ENCODE data around the gene SOX5. TPM values are rescaled to one million over a fixed set of nuclear protein-coding genes. Genes with fewer than 3 reads are reported as not detected.

The SOX5 gene
- total RNA-seq, 2 experiments from 2014 or later: 0.69 to 0.70 TPM

DNA sequence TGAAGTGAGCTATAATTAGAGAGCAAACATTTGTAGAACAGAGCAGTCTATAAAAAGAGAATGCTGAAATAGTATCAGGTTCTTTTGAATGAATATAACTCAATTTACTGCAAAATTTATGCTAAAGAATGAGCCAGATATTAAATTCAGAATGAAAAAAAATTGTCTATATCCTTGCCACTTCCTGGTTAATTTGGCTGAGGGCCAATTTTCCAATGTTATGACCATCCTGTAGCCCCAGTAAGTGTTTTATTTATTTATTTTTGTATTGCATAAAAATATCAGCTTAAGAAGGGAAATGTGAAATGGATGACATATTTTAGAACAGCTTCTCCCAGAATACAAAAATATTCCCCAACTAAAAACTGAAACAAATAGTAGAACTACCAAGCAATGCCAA, 263.4 kb downstream of the SOX5 start:
- ChIA-PET CTCF (no interaction called here), POLR2A (no interaction called here)
- no peak overlapping the region for H3K4me3 Mint-ChIP-seq
- intact Hi-C loops (cut with micrococcal nuclease): no loop called here
- H3K27me3 Mint-ChIP-seq: no peaks in the 10 kb centered on the region
- no peaks in the 10 kb centered on the region for H3K4me1 Mint-ChIP-seq (ENCODE audit: low read depth)
- H3K27ac Mint-ChIP-seq: no peak overlapping the region
- no peaks in the 10 kb centered on the region for H3K36me3 Mint-ChIP-seq
- no peaks in the 10 kb centered on the region for H3K9me3 Mint-ChIP-seq
- no peak for DNase-seq

- intact Hi-C loops (cut with micrococcal nuclease): no loop called here
- Mint-ChIP-seq H3K9me3 (no peaks in the 10 kb centered on the region), H3K27ac (no peak overlapping the region), H3K27me3 (no peaks in the 10 kb centered on the region), H3K36me3 (no peaks in the 10 kb centered on the region), H3K4me1 (ENCODE audit: low read depth) (no peaks in the 10 kb centered on the region), H3K4me3 (no peak overlapping the region)
- CTCF ChIA-PET: no interaction called here
- POLR2A ChIA-PET: no interaction called here
- DNase-seq: no peak
These were observed 265.3 kb downstream of the SOX5 start for GRCh38 chr12:23684121-23684520.

DNA sequence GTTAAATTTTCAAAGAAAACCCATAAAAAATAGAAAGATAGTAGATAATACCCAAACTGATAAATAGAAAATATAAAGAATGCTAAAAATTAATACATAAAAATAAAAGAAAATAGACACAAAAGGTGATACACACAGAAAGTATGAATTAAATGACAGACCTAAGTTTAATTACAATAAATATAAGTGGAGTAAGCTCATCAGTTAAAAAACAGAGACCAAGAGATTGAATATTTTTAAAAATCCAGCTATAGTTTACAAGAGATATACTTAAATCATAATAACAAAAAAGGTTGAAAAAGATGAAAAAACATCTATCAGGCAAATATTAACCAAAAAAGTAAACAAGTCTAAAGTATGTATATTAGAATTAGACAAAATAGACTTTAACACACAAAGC, 268.2 kb downstream of the SOX5 start:
- H3K27me3 Mint-ChIP-seq: no peaks in the 10 kb centered on the region
- POLR2A ChIA-PET: no interaction called here
- peaks cover 4% of the 10 kb centered on the region for H3K9me3 Mint-ChIP-seq
- intact Hi-C loops (cut with micrococcal nuclease): no loop called here
- no peak overlapping the region for H3K27ac Mint-ChIP-seq
- no peak for DNase-seq
- no peak overlapping the region for H3K4me3 Mint-ChIP-seq
- no peaks in the 10 kb centered on the region for H3K4me1 Mint-ChIP-seq (ENCODE audit: low read depth)
- H3K36me3 Mint-ChIP-seq: no peaks in the 10 kb centered on the region
- CTCF ChIA-PET: no interaction called here

- H3K4me1 Mint-ChIP-seq (ENCODE audit: low read depth): no peaks in the 10 kb centered on the region
- ChIA-PET CTCF (no interaction called here), POLR2A (no interaction called here)
- peaks cover 4% of the 10 kb centered on the region for H3K9me3 Mint-ChIP-seq
- H3K27me3 Mint-ChIP-seq: no peaks in the 10 kb centered on the region
- no peak overlapping the region for H3K4me3 Mint-ChIP-seq
- no peak overlapping the region for H3K27ac Mint-ChIP-seq
- no peak for DNase-seq
- H3K36me3 Mint-ChIP-seq: no peaks in the 10 kb centered on the region
- intact Hi-C loops (cut with micrococcal nuclease): no loop called here
These were observed 275.4 kb downstream of the SOX5 start for GRCh38 chr12:23674064-23674463.

DNA sequence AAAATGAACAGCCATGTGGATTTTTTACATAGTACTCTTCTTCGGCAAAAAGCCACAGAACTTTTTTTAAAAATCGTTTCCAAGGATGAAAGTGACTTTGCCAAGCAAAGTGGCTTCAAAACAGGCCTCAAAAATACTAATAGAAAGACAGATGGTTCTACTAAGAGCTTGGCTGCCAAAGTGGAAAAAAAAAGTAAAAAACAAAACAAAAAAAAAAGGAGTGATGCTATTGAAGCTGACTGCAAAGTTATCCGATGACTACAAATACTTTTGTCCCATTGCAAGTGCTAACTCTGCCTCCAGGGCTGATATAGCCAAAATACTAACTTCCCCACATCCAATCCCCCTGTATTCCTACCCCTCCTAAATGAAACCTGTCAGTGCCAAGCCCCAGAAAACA, 277.6 kb downstream of the SOX5 start:
- Mint-ChIP-seq H3K4me1 (ENCODE audit: low read depth) (no peaks in the 10 kb centered on the region), H3K27me3 (no peaks in the 10 kb centered on the region), H3K4me3 (no peak overlapping the region), H3K36me3 (no peaks in the 10 kb centered on the region), H3K27ac (no peak overlapping the region), H3K9me3 (no peaks in the 10 kb centered on the region)
- ChIA-PET CTCF (no interaction called here), POLR2A (no interaction called here)
- intact Hi-C loops (cut with micrococcal nuclease): no loop called here
- no peak for DNase-seq

DNA sequence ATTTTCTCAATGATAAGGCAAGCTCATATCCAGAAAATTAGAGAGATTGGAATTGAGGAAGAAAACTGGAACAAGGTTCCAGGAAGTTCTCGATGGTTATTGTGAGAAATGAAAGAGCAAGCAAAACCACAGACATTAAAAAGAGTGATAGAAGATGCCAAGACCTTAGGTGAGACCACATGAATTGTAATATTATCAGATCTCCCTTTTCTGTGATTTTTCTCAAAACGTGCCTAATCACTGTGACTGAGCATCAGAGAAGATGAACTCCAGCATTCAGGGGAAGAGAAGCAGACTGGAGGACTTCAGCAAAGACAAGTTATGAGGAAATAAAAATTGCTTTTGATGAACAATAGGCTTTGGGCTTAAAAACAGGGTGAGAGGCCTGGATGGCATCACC, 278.8 kb downstream of the SOX5 start:
- POLR2A ChIA-PET: no interaction called here
- DNase-seq: no peak
- intact Hi-C loops (cut with micrococcal nuclease): no loop called here
- H3K4me1 Mint-ChIP-seq (ENCODE audit: low read depth): no peaks in the 10 kb centered on the region
- H3K9me3 Mint-ChIP-seq: no peaks in the 10 kb centered on the region
- H3K36me3 Mint-ChIP-seq: no peaks in the 10 kb centered on the region
- no peaks in the 10 kb centered on the region for H3K27me3 Mint-ChIP-seq
- no peak overlapping the region for H3K27ac Mint-ChIP-seq
- CTCF ChIA-PET: interaction anchor here (0.7 kb wide), 1 partner anchor 269 kb away, joined by 3 read pairs; no protein-coding TSS in a partner anchor
- no peak overlapping the region for H3K4me3 Mint-ChIP-seq

DNA sequence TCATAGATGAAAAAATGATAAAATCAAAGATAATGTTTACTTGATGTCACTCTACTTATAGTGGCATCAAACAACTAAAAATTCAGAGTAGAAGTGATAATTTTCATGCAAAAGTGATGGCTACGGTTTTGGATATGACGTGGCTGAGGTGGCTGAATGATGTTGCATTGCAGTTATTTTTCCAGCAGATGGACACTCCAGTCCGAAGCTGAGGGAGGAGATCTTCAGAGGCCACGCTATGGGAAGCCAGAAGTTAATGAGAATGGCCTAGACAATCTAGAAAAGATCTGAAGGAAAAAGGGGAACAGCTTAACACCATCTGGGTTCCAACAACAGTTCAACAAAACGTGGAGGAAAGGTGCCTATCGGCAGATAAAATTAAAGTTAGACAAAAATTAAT, 279.8 kb downstream of the SOX5 start:
- Mint-ChIP-seq H3K4me1 (ENCODE audit: low read depth) (no peaks in the 10 kb centered on the region), H3K27ac (no peak overlapping the region), H3K27me3 (no peaks in the 10 kb centered on the region), H3K36me3 (no peaks in the 10 kb centered on the region), H3K4me3 (no peak overlapping the region), H3K9me3 (no peaks in the 10 kb centered on the region)
- DNase-seq: no peak
- ChIA-PET POLR2A (no interaction called here), CTCF (no interaction called here)
- intact Hi-C loops (cut with micrococcal nuclease): no loop called here

GRCh38 chr12:23666866-23667265, 282.6 kb downstream of the SOX5 start:
- Mint-ChIP-seq H3K4me3 (no peak overlapping the region), H3K27me3 (no peaks in the 10 kb centered on the region)
- CTCF ChIA-PET: no interaction called here

DNA sequence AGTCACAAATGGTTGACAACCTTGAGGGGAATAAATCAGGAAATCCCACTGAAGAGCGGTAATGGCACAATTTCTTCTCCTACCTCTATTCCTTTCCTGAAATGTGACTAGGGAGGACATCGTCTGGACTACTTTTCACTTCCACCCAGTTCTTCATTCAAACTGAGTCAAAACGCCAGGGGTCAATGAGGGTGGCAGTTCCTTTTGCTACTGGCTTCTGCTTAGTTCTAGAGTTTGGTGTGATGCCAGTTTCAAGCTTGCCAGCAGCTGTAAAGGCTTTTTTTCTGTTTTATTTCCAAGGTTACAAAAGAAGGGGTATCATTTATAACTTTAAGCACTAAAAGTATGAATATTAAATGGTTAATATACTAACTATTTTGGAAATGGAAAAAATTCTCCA, 286.5 kb downstream of the SOX5 start:
- H3K27me3 Mint-ChIP-seq: no peaks in the 10 kb centered on the region
- no peaks in the 10 kb centered on the region for H3K4me1 Mint-ChIP-seq (ENCODE audit: low read depth)
- peaks cover 2% of the 10 kb centered on the region for H3K9me3 Mint-ChIP-seq
- no peak overlapping the region for H3K27ac Mint-ChIP-seq
- H3K36me3 Mint-ChIP-seq: no peaks in the 10 kb centered on the region
- CTCF ChIA-PET: no interaction called here
- H3K4me3 Mint-ChIP-seq: no peak overlapping the region
- intact Hi-C loops (cut with micrococcal nuclease): no loop called here
- DNase-seq: no peak
- POLR2A ChIA-PET: no interaction called here

More at GRCh38 chr12:23666866-23667265, 282.6 kb downstream of the SOX5 start:
- H3K36me3 Mint-ChIP-seq: no peaks in the 10 kb centered on the region
- intact Hi-C loops (cut with micrococcal nuclease): no loop called here
- no peaks in the 10 kb centered on the region for H3K4me1 Mint-ChIP-seq (ENCODE audit: low read depth)
- no peak for DNase-seq
- no peaks in the 10 kb centered on the region for H3K9me3 Mint-ChIP-seq
- POLR2A ChIA-PET: no interaction called here
- no peak overlapping the region for H3K27ac Mint-ChIP-seq

GRCh38 chr12:23659131-23659530, 290.3 kb downstream of the SOX5 start:
- Mint-ChIP-seq H3K27ac (no peak overlapping the region), H3K4me1 (ENCODE audit: low read depth) (no peaks in the 10 kb centered on the region), H3K9me3 (peaks cover 8% of the 10 kb centered on the region), H3K4me3 (no peak overlapping the region), H3K27me3 (no peaks in the 10 kb centered on the region), H3K36me3 (no peaks in the 10 kb centered on the region)
- ChIA-PET POLR2A (no interaction called here), CTCF (no interaction called here)
- no peak for DNase-seq
- intact Hi-C loops (cut with micrococcal nuclease): no loop called here

DNA sequence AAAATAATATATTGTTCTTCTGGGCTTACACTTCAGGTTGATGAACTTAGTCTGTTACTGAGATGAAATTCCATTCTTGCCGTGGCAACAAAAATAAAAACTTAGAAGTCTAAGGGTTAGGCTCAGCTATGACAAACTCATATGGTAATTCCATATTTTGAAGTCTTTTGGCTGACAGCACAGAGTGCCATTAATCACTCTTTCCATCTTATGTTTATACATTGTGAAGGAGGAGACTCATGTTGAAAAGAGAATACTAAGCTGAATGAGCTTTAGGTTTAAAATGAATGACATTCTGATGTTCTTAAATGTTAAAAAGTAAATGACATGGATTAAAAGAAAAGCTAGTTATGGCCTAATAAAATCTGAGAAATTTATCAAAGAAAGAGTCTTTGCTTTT, 291.9 kb downstream of the SOX5 start:
- Mint-ChIP-seq H3K9me3 (peaks cover 8% of the 10 kb centered on the region), H3K4me3 (no peak overlapping the region), H3K27me3 (no peaks in the 10 kb centered on the region), H3K4me1 (ENCODE audit: low read depth) (no peaks in the 10 kb centered on the region), H3K27ac (no peak overlapping the region), H3K36me3 (no peaks in the 10 kb centered on the region)
- no peak for DNase-seq
- intact Hi-C loops (cut with micrococcal nuclease): no loop called here
- ChIA-PET CTCF (no interaction called here), POLR2A (no interaction called here)

DNA sequence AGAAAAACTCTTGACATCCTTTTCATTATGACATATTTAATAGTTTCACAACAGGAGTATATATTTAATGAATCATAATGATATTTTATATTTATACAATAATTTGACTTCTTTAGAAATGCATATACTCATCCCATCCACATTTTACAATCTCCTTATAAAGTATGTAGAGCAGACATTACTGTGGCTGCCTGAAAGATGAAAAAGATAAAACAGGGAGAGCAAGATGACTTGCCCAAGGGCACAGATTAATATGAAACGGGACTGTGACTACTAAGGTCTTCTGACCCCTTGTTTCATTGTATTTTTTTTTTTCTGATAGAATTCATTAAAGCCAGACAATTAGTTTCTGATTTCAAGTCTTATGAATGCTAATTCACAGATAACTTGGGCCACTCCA, 293.6 kb downstream of the SOX5 start:
- ChIA-PET CTCF (no interaction called here), POLR2A (no interaction called here)
- H3K9me3 Mint-ChIP-seq: peaks cover 8% of the 10 kb centered on the region
- DNase-seq: no peak
- intact Hi-C loops (cut with micrococcal nuclease): no loop called here
- no peak overlapping the region for H3K4me3 Mint-ChIP-seq
- H3K27me3 Mint-ChIP-seq: no peaks in the 10 kb centered on the region
- no peak overlapping the region for H3K27ac Mint-ChIP-seq
- no peaks in the 10 kb centered on the region for H3K36me3 Mint-ChIP-seq
- no peaks in the 10 kb centered on the region for H3K4me1 Mint-ChIP-seq (ENCODE audit: low read depth)

DNA sequence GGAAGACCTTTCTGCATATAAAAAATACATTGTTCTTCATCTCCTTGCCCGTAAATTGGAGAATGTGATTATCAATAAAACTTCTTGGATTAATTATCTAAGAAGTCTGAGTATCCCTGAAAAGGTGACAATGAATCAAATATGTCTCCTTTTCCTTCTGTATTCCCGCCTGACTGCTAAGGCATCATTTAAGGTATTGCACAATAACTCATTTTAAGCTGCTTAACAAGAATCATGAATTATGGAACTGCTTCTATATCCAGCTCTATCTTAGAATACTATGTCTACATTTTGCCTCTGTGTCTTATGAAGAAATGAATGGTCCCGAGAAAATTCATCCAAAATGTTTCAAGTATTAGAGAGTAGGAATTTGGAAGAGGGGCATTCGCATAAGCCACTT, 294.4 kb downstream of the SOX5 start:
- H3K4me1 Mint-ChIP-seq (ENCODE audit: low read depth): no peaks in the 10 kb centered on the region
- intact Hi-C loops (cut with micrococcal nuclease): no loop called here
- no peaks in the 10 kb centered on the region for H3K36me3 Mint-ChIP-seq
- H3K27me3 Mint-ChIP-seq: no peaks in the 10 kb centered on the region
- CTCF ChIA-PET: interaction anchor here (0.6 kb wide), 1 partner anchor 14 kb away, joined by 3 read pairs; no protein-coding TSS in a partner anchor
- H3K27ac Mint-ChIP-seq: no peak overlapping the region
- peaks cover 13% of the 10 kb centered on the region for H3K9me3 Mint-ChIP-seq
- POLR2A ChIA-PET: no interaction called here
- H3K4me3 Mint-ChIP-seq: no peak overlapping the region
- DNase-seq: no peak

DNA sequence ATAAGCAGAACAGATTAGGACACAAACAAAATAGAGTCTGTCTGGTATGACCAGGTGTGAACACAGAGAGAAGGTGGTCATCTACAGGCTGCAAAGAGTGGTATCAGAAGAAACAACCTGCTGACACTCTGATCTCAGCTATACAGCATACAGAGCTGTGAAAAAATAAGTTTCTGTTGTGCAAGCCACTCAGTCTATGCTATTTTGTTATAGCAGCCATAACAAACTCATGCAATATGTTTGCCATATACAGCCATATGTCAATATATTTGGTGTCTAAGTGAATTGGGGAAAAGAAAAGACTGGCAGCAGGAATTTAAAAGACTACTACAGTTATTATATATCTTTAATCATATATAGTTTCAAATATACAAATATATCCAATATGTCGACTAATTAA, 300.9 kb downstream of the SOX5 start:
- H3K9me3 Mint-ChIP-seq: peaks cover 15% of the 10 kb centered on the region
- H3K27me3 Mint-ChIP-seq: no peaks in the 10 kb centered on the region
- H3K4me1 Mint-ChIP-seq (ENCODE audit: low read depth): no peaks in the 10 kb centered on the region
- no peak overlapping the region for H3K27ac Mint-ChIP-seq
- DNase-seq: no peak
- no peaks in the 10 kb centered on the region for H3K36me3 Mint-ChIP-seq
- ChIA-PET POLR2A (no interaction called here), CTCF (no interaction called here)
- intact Hi-C loops (cut with micrococcal nuclease): no loop called here
- H3K4me3 Mint-ChIP-seq: no peak overlapping the region
